ENCODE data around the gene ZSCAN30. TPM values are rescaled to one million over a fixed set of nuclear protein-coding genes. Genes with fewer than 3 reads are reported as not detected.

The ZSCAN30 gene
- total RNA-seq, 1 donor from 2014 or later, result 13.2 TPM

Other genes starting within 250 kb of the ZSCAN30 start
- gene MAPRE2, start 248.8 kb downstream of the ZSCAN30 start, total RNA-seq, result 111 TPM
- gene ZNF397, start 49.2 kb downstream of the ZSCAN30 start, total RNA-seq, result 15.9 TPM
- gene ZNF24, start 54.2 kb upstream of the ZSCAN30 start, total RNA-seq, result 53.6 TPM
- 0.62 TPM for gene ZNF396, start 87.1 kb upstream of the ZSCAN30 start, total RNA-seq
- 24.9 TPM for gene INO80C, start 207.7 kb upstream of the ZSCAN30 start, total RNA-seq

Measured in left ventricle myocardium superior (tissue), 1 donor.